Measurements from ENCODE around the gene HNF1A. TPM values are rescaled to one million over a fixed set of nuclear protein-coding genes. Genes with fewer than 3 reads are reported as not detected.
A peak's percentile ranks its signal among the peaks of the same experiment; 100 is the strongest.

The HNF1A gene
- total and polyA plus RNA-seq, 10 of the 15 experiments (the other 5 are each of a cell fraction or from before 2014, with no cell fraction given), result 0.10 TPM; not detected in 9

DNA sequence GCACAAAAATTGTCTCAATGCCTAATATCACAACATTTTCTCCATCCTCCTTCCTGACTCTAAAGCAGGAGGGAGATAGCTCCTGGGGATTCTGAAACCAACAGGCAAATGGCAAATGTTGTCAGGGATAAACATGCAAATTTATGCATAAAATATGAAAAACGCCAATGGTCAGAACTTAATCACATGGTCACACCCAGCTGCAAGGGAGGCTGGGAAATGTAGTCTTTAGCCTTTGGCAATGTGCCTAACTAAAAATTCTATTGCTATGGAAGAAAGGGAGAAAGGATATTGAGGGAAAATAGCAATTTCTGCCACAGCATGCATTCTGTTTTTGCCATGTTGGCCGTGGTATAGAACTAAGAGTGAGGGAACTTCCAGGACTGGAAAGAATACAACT, 72.4 kb downstream of the HNF1A start:
- no peak for TF ChIP-seq CREB1 (IDR thresholded peaks at IDR 0.05; ENCODE audit: low read depth)
- TF ChIP-seq SIX5 (IDR thresholded peaks at IDR 0.05; ENCODE audit: low read depth, low read length, severe bottlenecking), result peak; percentile 72
- peak; percentile 29; the same call in 1 of the 2 replicates for TF ChIP-seq ATF3 (IDR thresholded peaks at IDR 0.05; ENCODE audit: borderline replicate concordance, extremely low read depth, low read depth, low read length)
- TF ChIP-seq HCFC1 (IDR thresholded peaks at IDR 0.05; ENCODE audit: low read length), result peak; percentile 67
- peak; percentile 63; the same call in 1 of the 3 replicates for TF ChIP-seq POU2F2 (IDR thresholded peaks at IDR 0.05; ENCODE audit: borderline replicate concordance, low read depth, low read length)
- TF ChIP-seq NFYB (IDR thresholded peaks at IDR 0.05; ENCODE audit: insufficient read depth, low read depth, low read length), result no peak
- no peak overlapping the region for H3K9ac ChIP-seq (ENCODE audit: control insufficient read depth, insufficient read depth, low read length)
- in situ Hi-C loops (cut with MboI) (no loop called here), intact Hi-C loops (cut with micrococcal nuclease; ENCODE audit: unreplicated experiment) (no loop called here)
- H3K4me3 ChIP-seq, result no peak overlapping the region
- DNase-seq (ENCODE audit: low read depth, low spot score) (no peak), ATAC-seq (no peak), FAIRE-seq (peak; percentile 7)
- no peaks in the 10 kb centered on the region for H3K79me2 ChIP-seq (ENCODE audit: control insufficient read depth, insufficient read depth, low read length)
- no TSS peak for BruUV-seq (replicated peaks)
- ChIA-PET POLR2A (interaction anchor here (1.6 kb wide), 1 partner anchor 16 kb away, joined by 3 read pairs; no protein-coding TSS in a partner anchor), SMC1A (ENCODE audit: uncharacterized antibody, unreplicated experiment) (interaction anchor here (0.9 kb wide), 1 partner anchor 79 kb away, joined by 3 read pairs; no protein-coding TSS in a partner anchor), RAD21 (ENCODE audit: unreplicated experiment) (interaction anchor here (1.1 kb wide), 1 partner anchor 9 kb away, joined by 3 read pairs; no protein-coding TSS in a partner anchor), CTCF (interaction anchor here (0.9 to 5.6 kb wide), 2 partner anchors 10 to 45 kb away, joined by 3 to 34 read pairs; no protein-coding TSS in a partner anchor)
- no peaks in the 10 kb centered on the region for H4K20me1 ChIP-seq (ENCODE audit: control insufficient read depth, insufficient read depth)
- H3K4me2 ChIP-seq (ENCODE audit: control insufficient read depth, insufficient read depth), result no peak overlapping the region
- H3K9me3 ChIP-seq (replicated peaks; ENCODE audit: control insufficient read depth, insufficient read depth, low read length), result no peaks in the 10 kb centered on the region
- H3K27me3 ChIP-seq (replicated peaks in 1 of 2; ENCODE audit: control insufficient read depth in 2 of 2, insufficient read depth in 2 of 2, low read length in 1 of 2), result no peaks in the 10 kb centered on the region
- WGBS (ENCODE audit: insufficient coverage, insufficient replicate concordance, low lambda C conversion rate, missing lambda C conversion rate), result 35% methylated on average over 2 of the region's 2 CpGs
- H3K27ac ChIP-seq (ENCODE audit: control insufficient read depth, insufficient read depth), result no peak overlapping the region
- H2AFZ ChIP-seq (ENCODE audit: control insufficient read depth, low read depth, low read length), result no peak overlapping the region
- H3K36me3 ChIP-seq (ENCODE audit: control insufficient read depth in 2 of 2, insufficient read depth in 2 of 2, low read length in 1 of 2), result no peaks in the 10 kb centered on the region
- H3K4me1 ChIP-seq (ENCODE audit: control insufficient read depth, insufficient read depth, low read length), result no peaks in the 10 kb centered on the region

Other genes starting within 250 kb of the HNF1A start
- 6.8 and 6.9 TPM in 2 replicates for gene SPPL3, start 74.2 kb upstream of the HNF1A start, total RNA-seq (2014; rRNA removed)
- gene SPPL3, start 74.2 kb upstream of the HNF1A start, total RNA-seq (2014; rRNA removed; fragmentation: Illumina TruSeq; extraction: Trizol), result 8.3 and 10.1 TPM in 2 replicates
- 33.0 and 38.2 TPM in 2 replicates for gene SPPL3, start 74.2 kb upstream of the HNF1A start, total RNA-seq (2021)
- 20.3 and 20.4 TPM in 2 replicates for gene SPPL3, start 74.2 kb upstream of the HNF1A start, polyA plus RNA-seq (2011; rRNA removed)
- 45.5 and 48.7 TPM in 2 replicates for gene SPPL3, start 74.2 kb upstream of the HNF1A start, polyA plus RNA-seq (2014; fragmentation: Illumina TruSeq; extraction: Trizol)
- 1 to 10 TPM; 5.7 to 8.3 TPM for gene SPPL3, start 74.2 kb upstream of the HNF1A start, polyA plus RNA-seq (2014; fragmentation: Nextera tagmentation; extraction: Ambion mirVana)
- 11.7 and 15.2 TPM in 2 replicates for gene SPPL3, start 74.2 kb upstream of the HNF1A start, polyA plus RNA-seq (2014; rRNA removed)
- gene SPPL3, start 74.2 kb upstream of the HNF1A start, polyA plus RNA-seq (2016; fragmentation: Nextera tagmentation; extraction: Ambion mirVana), result 10 to 100 TPM in 1 of 2 experiments, 1 to 10 TPM in 1; 4.3 to 18.3 TPM
- 20.2 and 20.9 TPM in 2 replicates for gene C12orf43, start 37.9 kb downstream of the HNF1A start, total RNA-seq (2014; rRNA removed)
- gene C12orf43, start 37.9 kb downstream of the HNF1A start, total RNA-seq (2014; rRNA removed; fragmentation: Illumina TruSeq; extraction: Trizol), result 14.9 and 15.2 TPM in 2 replicates
- gene C12orf43, start 37.9 kb downstream of the HNF1A start, total RNA-seq (2021), result 21.8 and 24.9 TPM in 2 replicates
- 10.0 and 14.0 TPM in 2 replicates for gene C12orf43, start 37.9 kb downstream of the HNF1A start, polyA plus RNA-seq (2011; rRNA removed)
- 15.2 and 22.4 TPM in 2 replicates for gene C12orf43, start 37.9 kb downstream of the HNF1A start, polyA plus RNA-seq (2014; fragmentation: Illumina TruSeq; extraction: Trizol)
- gene C12orf43, start 37.9 kb downstream of the HNF1A start, polyA plus RNA-seq (2014; fragmentation: Nextera tagmentation; extraction: Ambion mirVana), result 10 to 100 TPM in 1 of 2 experiments, 1 to 10 TPM in 1; 7.5 to 10.2 TPM
- 22.6 and 24.6 TPM in 2 replicates for gene C12orf43, start 37.9 kb downstream of the HNF1A start, polyA plus RNA-seq (2014; rRNA removed)
- 10 to 100 TPM; 30.3 to 30.8 TPM for gene C12orf43, start 37.9 kb downstream of the HNF1A start, polyA plus RNA-seq (2016; fragmentation: Nextera tagmentation; extraction: Ambion mirVana)
- 4.4 and 4.6 TPM in 2 replicates for gene OASL, start 60.7 kb downstream of the HNF1A start, total RNA-seq (2014; rRNA removed)
- gene OASL, start 60.7 kb downstream of the HNF1A start, total RNA-seq (2014; rRNA removed; fragmentation: Illumina TruSeq; extraction: Trizol), result 2.3 and 3.4 TPM in 2 replicates
- 2.6 and 3.9 TPM in 2 replicates for gene OASL, start 60.7 kb downstream of the HNF1A start, total RNA-seq (2021)
- 7.2 and 9.1 TPM in 2 replicates for gene OASL, start 60.7 kb downstream of the HNF1A start, polyA plus RNA-seq (2011; rRNA removed)
- 2.1 and 2.9 TPM in 2 replicates for gene OASL, start 60.7 kb downstream of the HNF1A start, polyA plus RNA-seq (2014; fragmentation: Illumina TruSeq; extraction: Trizol)
- gene OASL, start 60.7 kb downstream of the HNF1A start, polyA plus RNA-seq (2014; fragmentation: Nextera tagmentation; extraction: Ambion mirVana), result 1 to 10 TPM; 2.5 to 2.7 TPM
- 2.0 and 2.8 TPM in 2 replicates for gene OASL, start 60.7 kb downstream of the HNF1A start, polyA plus RNA-seq (2014; rRNA removed)
- 1 to 10 TPM; 2.6 to 2.7 TPM for gene OASL, start 60.7 kb downstream of the HNF1A start, polyA plus RNA-seq (2016; fragmentation: Nextera tagmentation; extraction: Ambion mirVana)
- gene P2RX7, start 154.3 kb downstream of the HNF1A start, total RNA-seq (2014; rRNA removed), result 1.5 and 2.2 TPM in 2 replicates
- 1.7 and 1.8 TPM in 2 replicates for gene P2RX7, start 154.3 kb downstream of the HNF1A start, total RNA-seq (2014; rRNA removed; fragmentation: Illumina TruSeq; extraction: Trizol)
- gene P2RX7, start 154.3 kb downstream of the HNF1A start, total RNA-seq (2021), result 1.5 and 2.2 TPM in 2 replicates
- gene P2RX7, start 154.3 kb downstream of the HNF1A start, polyA plus RNA-seq (2011; rRNA removed), result 1.7 and 2.2 TPM in 2 replicates
- 2.6 and 2.7 TPM in 2 replicates for gene P2RX7, start 154.3 kb downstream of the HNF1A start, polyA plus RNA-seq (2014; fragmentation: Illumina TruSeq; extraction: Trizol)
- gene P2RX7, start 154.3 kb downstream of the HNF1A start, polyA plus RNA-seq (2014; fragmentation: Nextera tagmentation; extraction: Ambion mirVana), result 1 to 10 TPM in 1 of 2 experiments, under 1 TPM in 1; 0.99 to 1.2 TPM
- gene P2RX7, start 154.3 kb downstream of the HNF1A start, polyA plus RNA-seq (2014; rRNA removed), result 1.4 and 1.5 TPM in 2 replicates
- gene P2RX7, start 154.3 kb downstream of the HNF1A start, polyA plus RNA-seq (2016; fragmentation: Nextera tagmentation; extraction: Ambion mirVana), result 1 to 10 TPM in 1 of 2 experiments, under 1 TPM in 1; 0.74 to 1.2 TPM
- gene P2RX4, start 231.6 kb downstream of the HNF1A start, total RNA-seq (2014; rRNA removed), result 25.3 and 28.0 TPM in 2 replicates
- 15.3 and 17.3 TPM in 2 replicates for gene P2RX4, start 231.6 kb downstream of the HNF1A start, total RNA-seq (2014; rRNA removed; fragmentation: Illumina TruSeq; extraction: Trizol)
- gene P2RX4, start 231.6 kb downstream of the HNF1A start, total RNA-seq (2021), result 17.0 and 18.6 TPM in 2 replicates
- 35.2 and 43.4 TPM in 2 replicates for gene P2RX4, start 231.6 kb downstream of the HNF1A start, polyA plus RNA-seq (2011; rRNA removed)
- 10.4 and 16.2 TPM in 2 replicates for gene P2RX4, start 231.6 kb downstream of the HNF1A start, polyA plus RNA-seq (2014; fragmentation: Illumina TruSeq; extraction: Trizol)
- gene P2RX4, start 231.6 kb downstream of the HNF1A start, polyA plus RNA-seq (2014; fragmentation: Nextera tagmentation; extraction: Ambion mirVana), result 10 to 100 TPM in 1 of 2 experiments, 1 to 10 TPM in 1; 9.0 to 11.3 TPM
- 28.4 and 31.7 TPM in 2 replicates for gene P2RX4, start 231.6 kb downstream of the HNF1A start, polyA plus RNA-seq (2014; rRNA removed)
- gene P2RX4, start 231.6 kb downstream of the HNF1A start, polyA plus RNA-seq (2016; fragmentation: Nextera tagmentation; extraction: Ambion mirVana), result 10 to 100 TPM; 22.4 to 27.4 TPM

All from GM12878 (cell line).